Measurements from ENCODE around the gene ZNF280B. TPM values are rescaled to one million over a fixed set of nuclear protein-coding genes. Genes with fewer than 3 reads are reported as not detected.
"Not testable (repeated sequence)": the region's sequence is repeated elsewhere in the genome, so short reads cannot be mapped to it uniquely, and the experiment has no call there.

The ZNF280B gene
- total and polyA plus RNA-seq, 10 donors, result 0.49 to 2.7 (median 1.9) TPM

DNA sequence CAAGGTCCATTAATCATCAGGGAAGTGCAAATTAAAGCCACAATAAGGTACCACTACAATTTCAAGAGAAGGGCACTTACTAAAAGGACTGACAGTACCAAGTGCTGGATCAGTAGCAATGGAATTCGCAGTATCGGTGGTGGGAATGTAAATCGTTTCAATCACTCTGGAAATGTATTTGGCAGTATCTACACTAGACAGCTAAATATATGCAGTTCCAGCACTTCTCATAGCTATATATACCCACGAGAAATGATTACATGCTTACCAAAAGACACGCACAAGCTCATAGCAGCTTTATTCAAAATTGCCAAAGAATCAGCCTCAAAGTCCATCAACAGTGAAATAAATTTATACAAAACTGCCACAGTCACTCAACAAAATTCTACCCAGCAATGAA lies 4.4 kb upstream of the ZNF280B start:
- H3K36me3 ChIP-seq, result no peaks in the 10 kb centered on the region
- peaks cover 0 to 27% (median 0%) of the 10 kb centered on the region in 7 donors for H3K27me3 ChIP-seq (replicated peaks in 1 of 7)
- no peak overlapping the region for H3K27ac ChIP-seq
- H3K4me1 ChIP-seq, result peaks cover 0 to 11% (median 8%) of the 10 kb centered on the region in 6 donors
- H3K4me3 ChIP-seq, result no peak overlapping the region
- intact Hi-C loops (cut with DNase I; ENCODE audit: low total_unique reads), result no loop called here
- peaks cover 0 to 23% (median 21%) of the 10 kb centered on the region in 8 donors for H3K9me3 ChIP-seq
- 78 to 87% (median 85%) methylated on average over 5 of the region's 5 CpGs for WGBS, 5 donors
- TF ChIP-seq POLR2AphosphoS5 (IDR thresholded peaks at IDR 0.05), result no peak
- no peak for TF ChIP-seq CTCF (IDR thresholded peaks at IDR 0.05 in 8 of 11, conservative IDR thresholded peaks at IDR 0.05 in 3 of 11)
- no peak for TF ChIP-seq POLR2A (IDR thresholded peaks at IDR 0.05)
- no peak for DNase-seq

DNA sequence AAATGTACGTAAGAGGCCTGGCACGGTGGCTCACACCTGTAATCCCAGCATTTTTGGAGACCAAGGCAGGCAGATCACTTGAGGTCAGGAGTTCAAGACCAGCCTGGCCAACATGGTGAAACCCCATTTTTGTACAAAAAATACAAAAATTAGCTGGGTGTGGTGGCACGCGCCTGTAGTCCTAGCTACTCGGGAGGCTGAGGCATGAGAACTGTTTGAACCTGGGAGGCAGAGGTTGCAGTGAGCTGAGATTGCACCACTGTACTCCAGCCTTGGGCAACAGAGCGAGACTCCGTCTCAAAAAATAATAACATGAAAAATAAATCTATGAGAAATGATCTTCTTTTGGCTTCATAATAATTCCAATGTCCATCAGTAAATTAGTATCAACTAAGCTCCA lies 2.3 kb upstream of the ZNF280B start:
- Histone ChIP-seq H3K27me3 (replicated peaks in 1 of 7) (peaks cover 0 to 15% (median 0%) of the 10 kb centered on the region in 7 donors), H3K9me3 (peaks cover 0 to 23% (median 21%) of the 10 kb centered on the region in 8 donors), H3K4me1 (peaks cover 0 to 23% (median 14%) of the 10 kb centered on the region in 6 donors)
- DNase-seq; H3K4me3 ChIP-seq; H3K27ac ChIP-seq; H3K36me3 ChIP-seq; intact Hi-C loops (cut with DNase I; ENCODE audit: low total_unique reads): not testable (repeated sequence)
- 93 to 98% (median 96%) methylated on average over 7 of the region's 7 CpGs for WGBS, 5 donors

DNA sequence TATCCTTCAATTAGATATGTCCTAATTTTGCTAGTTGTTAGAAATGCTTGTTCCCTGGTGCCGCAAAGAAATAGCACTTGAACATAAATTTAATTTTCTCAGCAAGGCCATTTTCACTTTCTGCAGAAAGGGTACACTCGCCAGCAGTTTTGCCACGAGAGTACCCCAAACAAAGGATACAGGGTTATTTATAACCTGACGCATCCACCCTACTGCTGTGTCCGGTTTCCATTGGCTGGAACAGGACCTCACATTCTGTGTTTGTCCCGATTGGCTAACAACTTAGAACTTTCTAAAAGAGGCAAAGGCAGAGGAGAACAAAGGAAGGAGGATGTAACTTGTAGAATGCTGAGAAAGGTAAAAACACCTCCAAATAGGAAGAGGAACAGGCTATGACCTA lies 1.4 kb upstream of the ZNF280B start:
- H3K27ac ChIP-seq; intact Hi-C loops (cut with DNase I; ENCODE audit: low total_unique reads); DNase-seq; H3K4me3 ChIP-seq: not testable (repeated sequence)
- Histone ChIP-seq H3K36me3 (peaks cover 0 to 12% (median 0%) of the 10 kb centered on the region in 6 donors), H3K27me3 (replicated peaks in 1 of 7) (peaks cover 0 to 12% (median 0%) of the 10 kb centered on the region in 7 donors), H3K9me3 (peaks cover 0 to 23% (median 21%) of the 10 kb centered on the region in 8 donors), H3K4me1 (peaks cover 0 to 23% (median 14%) of the 10 kb centered on the region in 6 donors)
- 95 to 97% (median 96%) methylated on average over 6 of the region's 6 CpGs for WGBS, 5 donors

GRCh38 chr22:22507743-22508273 lies 734 bp downstream of the ZNF280B start:
- no peak for TF ChIP-seq POLR2AphosphoS5 (IDR thresholded peaks at IDR 0.05)
- no peak for TF ChIP-seq CTCF (IDR thresholded peaks at IDR 0.05 in 8 of 11, conservative IDR thresholded peaks at IDR 0.05 in 3 of 11)
- no peak for TF ChIP-seq POLR2A (IDR thresholded peaks at IDR 0.05)
- DNase-seq, result no peak
- intact Hi-C loops (cut with DNase I; ENCODE audit: low total_unique reads), result no loop called here
- H3K4me1 ChIP-seq, result peaks cover 0 to 23% (median 14%) of the 10 kb centered on the region in 6 donors
- 30 to 42% (median 33%) methylated on average over 13 of the region's 13 CpGs for WGBS, 5 donors
- H3K9me3 ChIP-seq, result peaks cover 0 to 23% (median 21%) of the 10 kb centered on the region in 8 donors
- H3K36me3 ChIP-seq, result peaks cover 0 to 30% (median 4%) of the 10 kb centered on the region in 6 donors
- H3K4me3 ChIP-seq, result peak overlapping the region; percentile 45 to 79 (median 58)
- H3K27ac ChIP-seq, result no peak overlapping the region
- peaks cover 0 to 2% (median 0%) of the 10 kb centered on the region in 7 donors for H3K27me3 ChIP-seq (replicated peaks in 1 of 7)

GRCh38 chr22:22506736-22507135 lies 1.8 kb downstream of the ZNF280B start:
- 80 to 100% (median 91%) methylated on average over 1 of the region's 1 CpG for WGBS, 5 donors
- H3K4me1 ChIP-seq, result peaks cover 0 to 23% (median 14%) of the 10 kb centered on the region in 6 donors
- no peak overlapping the region for H3K4me3 ChIP-seq
- H3K36me3 ChIP-seq, result peaks cover 0 to 41% (median 4%) of the 10 kb centered on the region in 6 donors
- TF ChIP-seq CTCF (IDR thresholded peaks at IDR 0.05 in 8 of 11, conservative IDR thresholded peaks at IDR 0.05 in 3 of 11), result no peak
- no peak for TF ChIP-seq POLR2A (IDR thresholded peaks at IDR 0.05)
- TF ChIP-seq POLR2AphosphoS5 (IDR thresholded peaks at IDR 0.05), result no peak
- peaks cover 0 to 23% (median 21%) of the 10 kb centered on the region in 8 donors for H3K9me3 ChIP-seq
- intact Hi-C loops (cut with DNase I; ENCODE audit: low total_unique reads), result no loop called here
- H3K27ac ChIP-seq, result no peak overlapping the region
- no peak for DNase-seq
- no peaks in the 10 kb centered on the region for H3K27me3 ChIP-seq (replicated peaks in 1 of 7)

Measured in spleen (tissue), 11 donors.